CD4-positive, alpha-beta T cell treated with Interleukin-17A for 1 hour (primary cell): ENCODE results near the gene CES1.
"Not testable (repeated sequence)": the region's sequence is repeated elsewhere in the genome, so short reads cannot be mapped to it uniquely, and the experiment has no call there.

ENCODE experiments used
- DNase-seq: peaks from one replicate; pipeline ENCODE4 v3.0.0-alpha.2; 2020

Gene CES1

GRCh38 chr16:55832773-55833691, at the start of gene CES1:
TSS of gene CES1 (minus strand) at chr16:55833096. CDS start at chr16:55833055, 41 bp downstream.
- no peak for DNase-seq

GRCh38 chr16:55876854-55877253, 44.0 kb upstream of the CES1 start:
- no peak for DNase-seq

DNA sequence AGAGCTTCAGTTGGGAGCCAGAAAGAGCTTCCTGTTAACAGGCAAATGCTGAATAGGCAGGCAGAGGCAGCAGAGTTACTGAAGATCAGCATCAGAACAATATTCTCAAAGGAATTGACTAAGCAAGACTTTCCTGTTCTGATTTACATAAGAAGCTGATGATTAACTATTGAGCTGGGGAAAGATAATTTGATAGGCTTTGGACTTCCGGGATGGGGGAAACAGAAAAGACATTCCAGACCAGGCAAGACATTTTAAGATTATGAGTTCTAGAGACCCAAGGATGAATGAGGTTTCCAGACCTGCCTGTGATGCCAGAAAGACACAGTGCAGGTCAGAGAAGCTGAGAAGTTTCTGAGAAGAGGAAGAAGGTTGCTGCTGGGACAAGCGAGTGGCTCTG, 42.4 kb upstream of the CES1 start, which contains the start of gene CES5A:
CES5A (minus strand) TSS at position 101 of the 400 bp plus-strand sequence. CDS start 152 bp downstream, outside the sequence.
- no peak for DNase-seq

DNA sequence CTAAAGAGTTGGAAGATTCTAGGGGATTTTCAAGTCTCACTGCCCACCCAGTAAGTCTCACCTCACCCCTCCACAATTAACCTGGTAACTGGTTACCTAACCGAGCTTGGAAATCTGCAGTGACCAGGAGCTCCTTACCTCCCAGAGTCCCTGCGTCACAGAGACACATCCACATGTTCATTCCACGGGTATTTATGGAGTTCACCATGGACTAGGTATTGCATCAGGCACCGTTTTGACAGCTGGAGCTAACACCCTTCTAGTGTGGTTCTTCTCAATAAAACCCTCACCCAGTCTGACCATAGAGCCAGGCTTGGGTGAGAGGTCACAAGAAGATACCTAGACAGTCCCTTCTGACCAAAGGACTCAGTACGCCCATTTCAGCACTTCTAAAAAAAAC, 40.2 kb upstream of the CES1 start:
- no peak for DNase-seq

GRCh38 chr16:55872130-55872529, 39.2 kb upstream of the CES1 start:
- no peak for DNase-seq

- no peak for DNase-seq
Observed at GRCh38 chr16:55871411-55872038, 38.6 kb upstream of the CES1 start.

- DNase-seq = no peak
Observed at GRCh38 chr16:55868980-55869379, 36.1 kb upstream of the CES1 start.

- DNase-seq = no peak
Observed at GRCh38 chr16:55868137-55868536, 35.2 kb upstream of the CES1 start.

- DNase-seq = no peak
Observed at GRCh38 chr16:55861288-55861687, 28.4 kb upstream of the CES1 start.

- DNase-seq = not testable (repeated sequence)
Observed at GRCh38 chr16:55857650-55858049, 24.8 kb upstream of the CES1 start.

DNA sequence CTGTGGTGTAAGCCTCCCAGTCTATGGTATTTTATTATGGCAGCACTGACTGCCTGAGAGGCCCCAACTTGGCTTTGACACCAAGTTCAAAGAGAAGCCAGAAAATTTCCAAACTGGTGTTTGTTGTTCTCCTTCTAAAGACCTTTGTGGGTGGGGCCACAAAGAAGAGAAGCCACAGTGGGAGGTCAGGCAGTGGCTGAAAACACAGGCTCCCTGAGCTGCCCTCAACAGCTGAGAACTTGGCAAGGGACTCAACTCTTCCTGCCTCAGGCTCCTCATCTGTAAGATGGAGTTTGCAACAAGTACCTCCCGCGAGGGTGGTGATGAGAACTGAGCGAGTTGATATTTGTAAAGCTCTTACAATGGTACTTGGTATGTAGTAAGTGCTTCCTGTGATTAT, 24.1 kb upstream of the CES1 start:
- DNase-seq = no peak

DNA sequence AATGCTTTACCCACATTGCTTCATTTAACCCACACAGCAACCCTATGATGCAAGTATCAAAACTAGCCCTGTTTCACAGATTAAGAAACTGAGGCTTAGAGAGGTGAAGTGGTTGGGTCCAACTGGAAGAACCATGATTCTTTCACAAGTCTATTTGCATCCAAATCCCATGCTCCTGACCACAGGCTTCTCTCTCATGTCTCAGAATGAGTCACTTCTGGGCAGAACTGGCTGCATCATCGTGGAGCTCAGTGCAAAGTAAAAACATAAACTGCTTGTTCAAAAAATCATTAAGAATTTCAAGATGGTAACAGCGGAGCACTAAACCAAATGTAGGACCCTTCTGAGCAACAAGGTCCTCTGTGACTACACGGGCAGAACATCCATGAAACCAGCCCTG, 20.2 kb upstream of the CES1 start:
- DNase-seq = no peak

DNA sequence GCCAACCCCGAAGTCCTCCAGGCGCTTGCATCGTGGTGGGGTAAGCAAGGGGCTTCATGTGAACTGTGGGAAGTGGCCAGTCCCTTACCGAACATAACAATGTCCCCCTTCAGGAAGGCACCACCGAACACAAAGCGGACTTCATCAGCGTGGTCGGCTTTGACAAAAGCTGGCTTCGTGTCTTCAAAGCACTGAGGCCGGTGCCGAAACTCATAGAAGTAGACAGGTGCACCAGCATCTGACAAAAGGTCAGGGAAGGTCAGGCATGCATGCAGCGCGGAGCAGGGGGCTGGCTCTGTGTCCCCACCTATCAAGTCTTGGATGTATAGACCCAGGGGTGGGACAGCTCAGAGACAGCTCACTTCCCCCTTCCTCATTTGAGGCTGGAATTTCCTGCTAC, 16.6 kb upstream of the CES1 start:
- no peak for DNase-seq

DNA sequence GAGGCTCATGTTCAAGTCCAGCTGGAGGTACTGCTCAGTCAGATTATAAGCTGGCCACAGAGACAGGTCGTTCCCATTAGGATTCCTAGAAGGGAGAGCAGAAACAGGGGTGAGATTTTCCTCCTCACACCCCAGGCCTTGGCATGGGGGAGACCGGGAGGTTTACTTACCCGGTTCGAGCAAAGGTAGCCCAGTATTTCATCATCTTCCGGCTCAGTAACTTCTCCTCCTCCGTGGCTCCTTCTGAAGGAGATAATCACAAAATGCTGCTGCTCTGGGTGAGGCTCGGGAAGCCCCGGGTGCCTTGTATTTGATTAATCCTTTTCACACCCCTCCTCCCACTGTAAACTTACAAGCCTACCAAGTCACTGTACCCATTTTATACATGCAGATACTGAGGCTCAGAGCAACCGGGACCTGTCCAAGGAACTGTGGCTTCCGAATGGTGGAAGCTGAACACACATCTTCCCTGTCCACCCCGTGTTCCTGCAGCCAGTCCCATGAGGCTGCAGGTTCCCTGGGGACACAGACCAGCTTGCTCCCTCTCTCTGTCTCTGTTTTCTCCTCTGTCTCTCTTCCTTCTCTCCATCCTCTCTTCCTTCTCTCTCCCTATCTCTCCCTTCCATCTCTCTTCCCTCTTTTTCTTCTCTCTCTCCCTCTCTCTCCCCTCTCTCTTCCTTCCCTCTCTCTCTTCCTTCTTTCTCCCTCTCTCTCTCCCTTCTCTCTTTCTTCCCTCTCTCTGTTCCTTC, 13.9 kb upstream of the CES1 start:
- no peak for DNase-seq

GRCh38 chr16:55843105-55843395, 10.2 kb upstream of the CES1 start:
- DNase-seq = no peak

- DNase-seq = peak; percentile 52
Observed at GRCh38 chr16:55842369-55843104, 9.6 kb upstream of the CES1 start.

- DNase-seq = no peak
Observed at GRCh38 chr16:55839115-55839514, 6.2 kb upstream of the CES1 start.

DNA sequence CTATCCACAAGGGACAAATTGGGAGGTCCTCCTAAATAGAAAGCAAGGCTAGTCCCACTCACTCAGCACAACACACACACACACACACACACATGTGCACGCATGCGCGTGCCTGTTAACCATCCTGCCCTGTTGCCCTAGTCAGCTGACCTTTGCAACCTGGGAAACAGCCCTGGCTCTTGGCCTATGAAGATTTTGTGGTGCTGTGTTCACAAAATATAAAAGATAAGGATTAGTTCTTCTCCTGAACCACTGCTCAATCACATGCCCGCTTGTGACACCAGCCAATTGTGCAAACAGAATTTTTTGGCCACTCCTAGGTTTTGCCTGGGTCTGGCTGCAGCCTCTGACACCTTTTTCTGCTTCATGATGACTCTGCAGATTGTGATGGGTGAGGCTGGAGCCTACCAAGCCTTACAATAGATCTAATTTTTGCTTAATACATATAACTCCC, 3.3 kb upstream of the CES1 start:
- DNase-seq = no peak

GRCh38 chr16:55835581-55835980, 2.7 kb upstream of the CES1 start:
- no peak for DNase-seq

DNA sequence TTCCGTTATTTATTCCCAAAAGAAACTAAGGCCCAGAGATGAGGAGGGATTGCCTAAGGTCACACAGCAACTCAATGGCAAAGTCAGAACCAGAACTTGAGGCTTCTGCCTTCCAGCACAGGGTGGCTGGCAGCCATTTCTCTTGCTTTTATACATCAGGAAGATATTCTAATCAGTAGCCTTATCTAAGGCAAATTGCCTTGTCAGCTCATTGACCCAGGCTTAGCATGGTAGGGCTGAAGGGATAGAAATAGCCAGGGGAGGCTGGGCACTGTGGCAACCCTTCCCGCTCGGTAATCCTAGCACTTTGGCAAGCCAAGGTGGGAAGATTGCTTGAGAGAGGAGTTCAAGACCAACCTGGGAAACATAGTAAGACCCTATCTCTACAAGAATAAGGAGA, 2.3 kb upstream of the CES1 start:
- DNase-seq = not testable (repeated sequence)

GRCh38 chr16:55834049-55834448, 1.2 kb upstream of the CES1 start:
- DNase-seq = peak; percentile 7

DNA sequence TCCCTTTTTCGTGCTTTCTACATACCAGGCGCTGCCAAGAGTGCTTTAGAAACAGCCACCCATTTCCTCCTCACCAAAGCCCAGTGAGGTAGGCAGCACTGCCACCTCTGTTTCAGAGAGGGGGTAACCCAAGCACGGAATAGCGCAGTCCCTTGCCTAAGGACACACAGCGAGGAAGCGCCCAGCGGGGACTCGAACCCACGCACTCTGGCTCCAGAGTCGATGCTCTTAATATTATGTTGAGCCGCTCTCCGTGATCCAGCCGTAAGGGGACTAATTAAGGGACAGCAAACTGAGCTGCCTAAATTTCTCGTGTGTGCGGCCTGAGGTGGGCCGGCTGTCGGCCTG, 497 bp downstream of the CES1 start:
- no peak for DNase-seq
